ENCODE results near the gene SYF2. TPM values are rescaled to one million over a fixed set of nuclear protein-coding genes. Genes with fewer than 3 reads are reported as not detected.
"Not testable (repeated sequence)": the region's sequence is repeated elsewhere in the genome, so short reads cannot be mapped to it uniquely, and the experiment has no call there.

The SYF2 gene
- total and polyA plus RNA-seq, 2 donors (not counting 3 experiments of a cell fraction or from before 2014, with no cell fraction given): 9.3 to 38.0 TPM

- H3K9ac ChIP-seq (replicated peaks; ENCODE audit: extremely low read depth, insufficient read depth, low read length); BruUV-seq (replicated peaks); H3K79me2 ChIP-seq (ENCODE audit: control insufficient read depth, insufficient read depth, low read length); POLR2A ChIA-PET; H3K36me3 ChIP-seq (ENCODE audit: control insufficient read depth in 2 of 2, extremely low read depth in 1 of 2, insufficient read depth in 2 of 2, low read length in 2 of 2); H3K9me3 ChIP-seq (replicated peaks; ENCODE audit: control insufficient read depth, insufficient read depth, low read length); H3K27me3 ChIP-seq (ENCODE audit: control insufficient read depth in 2 of 2, insufficient read depth in 2 of 2, low read length in 2 of 2); FAIRE-seq; intact Hi-C loops (cut with micrococcal nuclease); H2AFZ ChIP-seq (ENCODE audit: low read depth, low read length); H3K9me1 ChIP-seq (replicated peaks; ENCODE audit: control insufficient read depth, extremely low read depth, insufficient read depth, low read length); dilution Hi-C loops (cut with MboI; ENCODE audit: extremely low pct_ligation_motif_present, low sequenced_read_pairs); CTCF ChIA-PET; H4K20me1 ChIP-seq (replicated peaks; ENCODE audit: control insufficient read depth, extremely low read depth, insufficient read depth, low read length); H3K4me2 ChIP-seq (ENCODE audit: insufficient read depth, low read length); DNase-seq (ENCODE audit: low read depth, low spot score); H3K4me3 ChIP-seq (replicated peaks in 1 of 3; ENCODE audit: insufficient read depth in 1 of 3, low read depth in 1 of 3, low read length in 3 of 3); H3K27ac ChIP-seq (ENCODE audit: insufficient read depth, low read depth, low read length); H3K4me1 ChIP-seq (ENCODE audit: control insufficient read depth, extremely low read depth, insufficient read depth, low read length): not testable (repeated sequence)
These were observed 46.1 kb upstream of the SYF2 start for GRCh38 chr1:25278358-25278757.

- DNase-seq (ENCODE audit: low read depth, low spot score); H4K20me1 ChIP-seq (replicated peaks; ENCODE audit: control insufficient read depth, extremely low read depth, insufficient read depth, low read length); H3K4me2 ChIP-seq (ENCODE audit: insufficient read depth, low read length); H3K27me3 ChIP-seq (ENCODE audit: control insufficient read depth in 2 of 2, insufficient read depth in 2 of 2, low read length in 2 of 2); H3K9me1 ChIP-seq (replicated peaks; ENCODE audit: control insufficient read depth, extremely low read depth, insufficient read depth, low read length); POLR2A ChIA-PET; BruUV-seq (replicated peaks); H3K4me1 ChIP-seq (ENCODE audit: control insufficient read depth, extremely low read depth, insufficient read depth, low read length); H3K9ac ChIP-seq (replicated peaks; ENCODE audit: extremely low read depth, insufficient read depth, low read length); H3K36me3 ChIP-seq (ENCODE audit: control insufficient read depth in 2 of 2, extremely low read depth in 1 of 2, insufficient read depth in 2 of 2, low read length in 2 of 2); H3K4me3 ChIP-seq (replicated peaks in 1 of 3; ENCODE audit: insufficient read depth in 1 of 3, low read depth in 1 of 3, low read length in 3 of 3); intact Hi-C loops (cut with micrococcal nuclease); CTCF ChIA-PET; H3K79me2 ChIP-seq (ENCODE audit: control insufficient read depth, insufficient read depth, low read length); H3K27ac ChIP-seq (ENCODE audit: insufficient read depth, low read depth, low read length); H2AFZ ChIP-seq (ENCODE audit: low read depth, low read length); H3K9me3 ChIP-seq (replicated peaks; ENCODE audit: control insufficient read depth, insufficient read depth, low read length); FAIRE-seq; dilution Hi-C loops (cut with MboI; ENCODE audit: extremely low pct_ligation_motif_present, low sequenced_read_pairs): not testable (repeated sequence)
These were observed 45.0 kb upstream of the SYF2 start for GRCh38 chr1:25277295-25277694.

- peak; percentile 31 for FAIRE-seq
- H3K9me1 ChIP-seq (replicated peaks; ENCODE audit: control insufficient read depth, extremely low read depth, insufficient read depth, low read length); CTCF ChIA-PET; H3K36me3 ChIP-seq (ENCODE audit: control insufficient read depth in 2 of 2, extremely low read depth in 1 of 2, insufficient read depth in 2 of 2, low read length in 2 of 2); intact Hi-C loops (cut with micrococcal nuclease); H3K4me2 ChIP-seq (ENCODE audit: insufficient read depth, low read length); H3K27me3 ChIP-seq (ENCODE audit: control insufficient read depth in 2 of 2, insufficient read depth in 2 of 2, low read length in 2 of 2); H3K4me3 ChIP-seq (replicated peaks in 1 of 3; ENCODE audit: insufficient read depth in 1 of 3, low read depth in 1 of 3, low read length in 3 of 3); dilution Hi-C loops (cut with MboI; ENCODE audit: extremely low pct_ligation_motif_present, low sequenced_read_pairs); H3K79me2 ChIP-seq (ENCODE audit: control insufficient read depth, insufficient read depth, low read length); POLR2A ChIA-PET; H2AFZ ChIP-seq (ENCODE audit: low read depth, low read length); DNase-seq (ENCODE audit: low read depth, low spot score); H3K27ac ChIP-seq (ENCODE audit: insufficient read depth, low read depth, low read length); BruUV-seq (replicated peaks); H3K4me1 ChIP-seq (ENCODE audit: control insufficient read depth, extremely low read depth, insufficient read depth, low read length); H3K9me3 ChIP-seq (replicated peaks; ENCODE audit: control insufficient read depth, insufficient read depth, low read length); H3K9ac ChIP-seq (replicated peaks; ENCODE audit: extremely low read depth, insufficient read depth, low read length); H4K20me1 ChIP-seq (replicated peaks; ENCODE audit: control insufficient read depth, extremely low read depth, insufficient read depth, low read length): not testable (repeated sequence)
These were observed 43.3 kb upstream of the SYF2 start for GRCh38 chr1:25275648-25276047.

GRCh38 chr1:25272238-25272637, 39.9 kb upstream of the SYF2 start, which contains the start of gene RHD:
RHD (plus strand) TSS chr1:25272509; CDS start chr1:25272548, 39 bp downstream.
- H3K4me2 ChIP-seq (ENCODE audit: insufficient read depth, low read length); H3K79me2 ChIP-seq (ENCODE audit: control insufficient read depth, insufficient read depth, low read length); CTCF ChIA-PET; H3K36me3 ChIP-seq (ENCODE audit: control insufficient read depth in 2 of 2, extremely low read depth in 1 of 2, insufficient read depth in 2 of 2, low read length in 2 of 2); DNase-seq (ENCODE audit: low read depth, low spot score); H3K9me1 ChIP-seq (replicated peaks; ENCODE audit: control insufficient read depth, extremely low read depth, insufficient read depth, low read length); POLR2A ChIA-PET; H3K4me1 ChIP-seq (ENCODE audit: control insufficient read depth, extremely low read depth, insufficient read depth, low read length); H3K4me3 ChIP-seq (replicated peaks in 1 of 3; ENCODE audit: insufficient read depth in 1 of 3, low read depth in 1 of 3, low read length in 3 of 3); intact Hi-C loops (cut with micrococcal nuclease); H3K9ac ChIP-seq (replicated peaks; ENCODE audit: extremely low read depth, insufficient read depth, low read length); H3K27me3 ChIP-seq (ENCODE audit: control insufficient read depth in 2 of 2, insufficient read depth in 2 of 2, low read length in 2 of 2); H3K9me3 ChIP-seq (replicated peaks; ENCODE audit: control insufficient read depth, insufficient read depth, low read length); H3K27ac ChIP-seq (ENCODE audit: insufficient read depth, low read depth, low read length); dilution Hi-C loops (cut with MboI; ENCODE audit: extremely low pct_ligation_motif_present, low sequenced_read_pairs); H4K20me1 ChIP-seq (replicated peaks; ENCODE audit: control insufficient read depth, extremely low read depth, insufficient read depth, low read length); BruUV-seq (replicated peaks); FAIRE-seq; H2AFZ ChIP-seq (ENCODE audit: low read depth, low read length): not testable (repeated sequence)
